ENCODE data around the gene TMX2.

The TMX2 gene

GRCh38 chr11:57764566-57764965 lies 52.2 kb downstream of the TMX2 start:
- Histone ChIP-seq H2AFZ (ENCODE audit: low read length) (no peak overlapping the region), H3K79me2 (ENCODE audit: insufficient read depth, low read length) (no peaks in the 10 kb centered on the region; the same call in none of the 2 replicates), H3K9me3 (ENCODE audit: insufficient read depth, low read depth, low read length) (no peaks in the 10 kb centered on the region), H3K36me3 (ENCODE audit: insufficient read depth, low read length) (no peaks in the 10 kb centered on the region), H3K4me3 (ENCODE audit: low read length, poor library complexity, severe bottlenecking) (peak overlapping the region; percentile 58), H3K4me2 (ENCODE audit: low read depth, low read length, poor library complexity, severe bottlenecking) (peak overlapping the region; percentile 59), H3K9me2 (replicated peaks; ENCODE audit: low read depth, low read length) (no peaks in the 10 kb centered on the region), H4K20me1 (ENCODE audit: insufficient read depth, low read length, poor library complexity, severe bottlenecking) (no peaks in the 10 kb centered on the region), H3K4me1 (ENCODE audit: insufficient read depth, low read length, poor library complexity, severe bottlenecking) (peaks cover 9% of the 10 kb centered on the region), H3K27me3 (ENCODE audit: insufficient read depth, low read length, poor library complexity, severe bottlenecking) (no peaks in the 10 kb centered on the region), H3K9ac (ENCODE audit: low read depth, low read length, poor library complexity, severe bottlenecking) (peak overlapping the region; percentile 17), H3F3A (ENCODE audit: low read depth) (no peaks in the 10 kb centered on the region)
- no peak for TF ChIP-seq CTCF (conservative IDR thresholded peaks at IDR 0.05; ENCODE audit: low read length)
- TF ChIP-seq EZH2phosphoT487 (IDR thresholded peaks at IDR 0.05; ENCODE audit: borderline replicate concordance) = no peak

- H3K9me2 ChIP-seq (replicated peaks; ENCODE audit: low read depth, low read length) = no peaks in the 10 kb centered on the region
- no peaks in the 10 kb centered on the region for H4K20me1 ChIP-seq (ENCODE audit: insufficient read depth, low read length, poor library complexity, severe bottlenecking)
- TF ChIP-seq EZH2phosphoT487 (IDR thresholded peaks at IDR 0.05; ENCODE audit: borderline replicate concordance) = no peak
- no peak for TF ChIP-seq CTCF (conservative IDR thresholded peaks at IDR 0.05; ENCODE audit: low read length)
- no peak overlapping the region for H2AFZ ChIP-seq (ENCODE audit: low read length)
- peak overlapping the region; percentile 10 for H3K4me3 ChIP-seq (ENCODE audit: low read length, poor library complexity, severe bottlenecking)
- H3K27me3 ChIP-seq (ENCODE audit: insufficient read depth, low read length, poor library complexity, severe bottlenecking) = no peaks in the 10 kb centered on the region
- peaks cover 9% of the 10 kb centered on the region for H3K4me1 ChIP-seq (ENCODE audit: insufficient read depth, low read length, poor library complexity, severe bottlenecking)
- H3K79me2 ChIP-seq (ENCODE audit: insufficient read depth, low read length) = no peaks in the 10 kb centered on the region; the same call in none of the 2 replicates
- no peaks in the 10 kb centered on the region for H3K9me3 ChIP-seq (ENCODE audit: insufficient read depth, low read depth, low read length)
- H3K9ac ChIP-seq (ENCODE audit: low read depth, low read length, poor library complexity, severe bottlenecking) = peak overlapping the region; percentile 17
- H3K36me3 ChIP-seq (ENCODE audit: insufficient read depth, low read length) = no peaks in the 10 kb centered on the region
- no peaks in the 10 kb centered on the region for H3F3A ChIP-seq (ENCODE audit: low read depth)
- peak overlapping the region; percentile 17 for H3K4me2 ChIP-seq (ENCODE audit: low read depth, low read length, poor library complexity, severe bottlenecking)
Measured at GRCh38 chr11:57764972-57765371, 52.6 kb downstream of the TMX2 start.

- H4K20me1 ChIP-seq (ENCODE audit: insufficient read depth, low read length, poor library complexity, severe bottlenecking) = no peaks in the 10 kb centered on the region
- no peak overlapping the region for H3K4me2 ChIP-seq (ENCODE audit: low read depth, low read length, poor library complexity, severe bottlenecking)
- H3K4me3 ChIP-seq (ENCODE audit: low read length, poor library complexity, severe bottlenecking) = no peak overlapping the region
- TF ChIP-seq CTCF (conservative IDR thresholded peaks at IDR 0.05; ENCODE audit: low read length) (no peak), EZH2phosphoT487 (IDR thresholded peaks at IDR 0.05; ENCODE audit: borderline replicate concordance) (no peak)
- H3K4me1 ChIP-seq (ENCODE audit: insufficient read depth, low read length, poor library complexity, severe bottlenecking) = peaks cover 11% of the 10 kb centered on the region
- H3K36me3 ChIP-seq (ENCODE audit: insufficient read depth, low read length) = no peaks in the 10 kb centered on the region
- H3K27me3 ChIP-seq (ENCODE audit: insufficient read depth, low read length, poor library complexity, severe bottlenecking) = no peaks in the 10 kb centered on the region
- no peaks in the 10 kb centered on the region for H3K9me3 ChIP-seq (ENCODE audit: insufficient read depth, low read depth, low read length)
- no peaks in the 10 kb centered on the region for H3K9me2 ChIP-seq (replicated peaks; ENCODE audit: low read depth, low read length)
- H3K79me2 ChIP-seq (ENCODE audit: insufficient read depth, low read length) = no peaks in the 10 kb centered on the region
- no peak overlapping the region for H2AFZ ChIP-seq (ENCODE audit: low read length)
- H3F3A ChIP-seq (ENCODE audit: low read depth) = no peaks in the 10 kb centered on the region
- no peak overlapping the region for H3K9ac ChIP-seq (ENCODE audit: low read depth, low read length, poor library complexity, severe bottlenecking)
Measured at GRCh38 chr11:57770793-57771192, 58.4 kb downstream of the TMX2 start.
